Nephron progenitor cell (in vitro differentiated cells): ENCODE results near the gene AFG1L.

Experiments used
- DNase-seq: peaks from one replicate; pipeline ENCODE4 v3.0.0; 2021
- H3K27ac Mint-ChIP-seq: 2 replicates; pipeline ENCODE4 v1.8.0; 2021; ENCODE audit warnings: mild to moderate bottlenecking, moderate library complexity, mixed read lengths
- H3K27me3 Mint-ChIP-seq: 2 replicates; pipeline ENCODE4 v1.8.0; 2021; ENCODE audit warnings: mild to moderate bottlenecking, low read depth, mixed read lengths; ENCODE audit not compliant: poor library complexity
- H3K36me3 Mint-ChIP-seq: 2 replicates; pipeline ENCODE4 v1.8.0; 2021; ENCODE audit warnings: low read depth, mixed read lengths
- H3K4me1 Mint-ChIP-seq: 2 replicates; pipeline ENCODE4 v1.8.0; 2021; ENCODE audit warnings: mixed read lengths
- H3K4me3 Mint-ChIP-seq: 2 replicates; pipeline ENCODE4 v1.8.0; 2021; ENCODE audit warnings: mild to moderate bottlenecking, moderate library complexity, mixed read lengths
- H3K9me3 Mint-ChIP-seq: 2 replicates; pipeline ENCODE4 v1.8.0; 2021; ENCODE audit warnings: mild to moderate bottlenecking, moderate library complexity, mixed read lengths
- TF ChIP-seq, protein P1 (sequence below): fragments of 200-600 bp; sonication (generic); IDR thresholded peaks from 2 replicates; pipeline ENCODE4 v1.5.0; 2021; ENCODE audit warnings: antibody characterized with exemption

Gene AFG1L

DNA sequence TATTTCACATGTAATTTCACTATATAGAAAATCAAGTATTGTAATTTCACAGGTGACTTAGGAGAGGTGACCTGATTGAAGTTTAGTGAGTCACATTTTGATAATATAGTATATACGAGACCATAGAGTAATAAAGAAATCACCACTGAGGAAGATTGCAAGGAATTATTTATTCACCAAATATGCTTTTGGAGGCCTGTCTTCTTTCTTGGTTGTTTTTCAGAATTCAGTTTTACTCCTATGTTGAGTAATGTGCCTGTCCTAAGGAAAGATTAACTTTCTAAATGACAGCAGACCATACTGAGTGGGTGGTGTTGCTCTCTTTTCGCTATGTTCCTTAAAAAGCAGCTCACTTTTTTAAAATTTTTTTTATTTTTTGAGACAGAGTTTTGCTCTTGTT, 178.3 kb downstream of the AFG1L start:
- H3K27me3 Mint-ChIP-seq, result peaks cover 11% of the 10 kb centered on the region
- H3K9me3 Mint-ChIP-seq, result no peaks in the 10 kb centered on the region
- DNase-seq, result no peak
- H3K4me1 Mint-ChIP-seq, result no peaks in the 10 kb centered on the region
- no peak overlapping the region for H3K27ac Mint-ChIP-seq
- no peak overlapping the region for H3K4me3 Mint-ChIP-seq
- peaks cover 6% of the 10 kb centered on the region for H3K36me3 Mint-ChIP-seq
- TF ChIP-seq, protein P1, sequence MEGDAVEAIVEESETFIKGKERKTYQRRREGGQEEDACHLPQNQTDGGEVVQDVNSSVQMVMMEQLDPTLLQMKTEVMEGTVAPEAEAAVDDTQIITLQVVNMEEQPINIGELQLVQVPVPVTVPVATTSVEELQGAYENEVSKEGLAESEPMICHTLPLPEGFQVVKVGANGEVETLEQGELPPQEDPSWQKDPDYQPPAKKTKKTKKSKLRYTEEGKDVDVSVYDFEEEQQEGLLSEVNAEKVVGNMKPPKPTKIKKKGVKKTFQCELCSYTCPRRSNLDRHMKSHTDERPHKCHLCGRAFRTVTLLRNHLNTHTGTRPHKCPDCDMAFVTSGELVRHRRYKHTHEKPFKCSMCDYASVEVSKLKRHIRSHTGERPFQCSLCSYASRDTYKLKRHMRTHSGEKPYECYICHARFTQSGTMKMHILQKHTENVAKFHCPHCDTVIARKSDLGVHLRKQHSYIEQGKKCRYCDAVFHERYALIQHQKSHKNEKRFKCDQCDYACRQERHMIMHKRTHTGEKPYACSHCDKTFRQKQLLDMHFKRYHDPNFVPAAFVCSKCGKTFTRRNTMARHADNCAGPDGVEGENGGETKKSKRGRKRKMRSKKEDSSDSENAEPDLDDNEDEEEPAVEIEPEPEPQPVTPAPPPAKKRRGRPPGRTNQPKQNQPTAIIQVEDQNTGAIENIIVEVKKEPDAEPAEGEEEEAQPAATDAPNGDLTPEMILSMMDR, result no peak

DNA sequence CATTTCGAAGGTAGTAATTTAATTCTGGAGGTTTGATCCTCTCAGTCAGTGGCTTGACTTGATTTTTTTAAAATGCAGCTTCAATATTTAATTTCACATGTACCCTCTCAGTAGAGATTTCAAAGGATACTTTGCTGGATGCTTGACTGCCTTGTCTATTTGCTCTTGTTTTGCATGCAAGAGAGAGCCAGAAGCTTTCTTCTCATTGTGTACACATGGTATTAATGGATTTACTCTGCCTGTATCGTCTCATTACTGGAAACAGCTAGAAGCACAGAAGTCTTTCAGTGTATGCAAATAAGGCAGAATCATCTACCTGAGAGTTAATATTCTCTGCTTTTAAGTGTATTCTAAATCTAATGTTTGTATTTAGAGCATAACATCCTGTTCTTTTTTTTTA, 181.5 kb downstream of the AFG1L start:
- TF ChIP-seq, protein P1, result no peak
- peaks cover 16% of the 10 kb centered on the region for H3K36me3 Mint-ChIP-seq
- DNase-seq, result no peak
- H3K4me3 Mint-ChIP-seq, result no peak overlapping the region
- H3K9me3 Mint-ChIP-seq, result no peaks in the 10 kb centered on the region
- H3K27me3 Mint-ChIP-seq, result peaks cover 7% of the 10 kb centered on the region
- H3K27ac Mint-ChIP-seq, result no peak overlapping the region
- no peaks in the 10 kb centered on the region for H3K4me1 Mint-ChIP-seq

DNA sequence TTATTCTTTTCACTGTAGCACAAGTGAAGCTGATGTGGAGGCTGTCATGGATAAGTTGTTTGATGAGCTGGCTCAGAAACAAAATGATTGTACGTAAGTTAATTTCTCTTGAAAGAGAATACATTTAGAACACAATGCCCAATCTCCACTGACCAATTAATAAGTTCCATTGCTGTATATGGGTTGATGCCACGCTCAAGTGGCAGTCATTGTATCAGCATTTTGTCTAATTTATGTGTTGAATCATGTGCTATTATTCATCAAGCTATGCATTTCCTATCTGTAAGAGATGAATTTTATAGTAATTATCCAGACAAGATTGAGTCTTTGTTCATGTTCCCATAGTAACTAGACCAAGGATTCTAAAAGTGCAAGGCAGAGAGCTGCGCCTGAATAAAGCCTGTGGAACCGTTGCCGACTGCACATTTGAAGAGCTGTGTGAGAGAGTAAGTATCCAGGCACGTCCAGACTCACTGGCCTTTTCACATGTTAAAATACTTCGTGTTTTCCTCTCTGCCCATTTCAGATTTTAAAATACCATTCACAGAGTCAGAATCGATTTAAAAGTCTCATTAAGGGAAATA, 182.1 kb downstream of the AFG1L start:
- peaks cover 7% of the 10 kb centered on the region for H3K27me3 Mint-ChIP-seq
- no peaks in the 10 kb centered on the region for H3K9me3 Mint-ChIP-seq
- peaks cover 16% of the 10 kb centered on the region for H3K36me3 Mint-ChIP-seq
- no peak overlapping the region for H3K4me3 Mint-ChIP-seq
- TF ChIP-seq, protein P1, result no peak
- DNase-seq, result no peak
- H3K4me1 Mint-ChIP-seq, result no peaks in the 10 kb centered on the region
- no peak overlapping the region for H3K27ac Mint-ChIP-seq

DNA sequence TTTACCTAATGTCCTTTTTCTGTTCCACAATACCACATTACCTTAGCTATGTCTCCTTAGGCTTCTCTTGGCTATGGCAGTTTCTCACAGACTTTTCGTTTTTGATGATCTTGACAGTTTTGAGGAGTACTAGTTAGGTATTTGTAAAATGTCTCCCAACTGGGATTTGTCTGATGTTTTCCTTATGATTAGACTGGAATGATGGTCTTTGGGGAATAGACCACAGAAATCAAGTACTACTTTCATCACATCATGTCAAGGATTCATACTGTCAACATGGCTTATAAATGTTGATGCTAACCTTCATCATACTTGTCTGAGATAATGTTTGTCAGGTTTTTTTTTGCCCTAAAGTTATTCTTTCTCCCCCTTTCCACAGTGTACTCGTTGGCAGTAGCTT, 187.7 kb downstream of the AFG1L start:
- Mint-ChIP-seq H3K9me3 (no peaks in the 10 kb centered on the region), H3K4me3 (no peak overlapping the region), H3K36me3 (peaks cover 14% of the 10 kb centered on the region), H3K4me1 (no peaks in the 10 kb centered on the region), H3K27ac (no peak overlapping the region), H3K27me3 (peaks cover 4% of the 10 kb centered on the region)
- no peak for DNase-seq
- TF ChIP-seq, protein P1, result no peak

DNA sequence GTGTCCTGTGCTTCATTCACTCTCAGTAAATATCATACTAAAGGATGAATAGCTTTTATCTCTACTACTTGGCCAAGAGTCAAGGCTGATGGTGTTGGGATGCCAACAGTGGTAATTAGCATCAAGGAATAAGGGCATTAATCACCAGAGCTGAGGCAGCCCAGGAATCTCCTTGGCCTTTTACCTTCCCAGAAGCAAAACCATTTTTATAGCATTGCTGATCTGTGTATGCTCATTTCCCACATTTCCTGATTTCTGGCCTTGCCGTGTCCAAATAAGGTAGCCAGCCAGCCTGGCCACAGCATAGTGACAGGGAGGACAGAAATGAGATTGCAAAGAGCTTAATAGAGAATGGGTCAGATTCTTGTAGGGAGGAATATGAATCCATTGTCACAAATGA, 189.2 kb downstream of the AFG1L start:
- Mint-ChIP-seq H3K27me3 (no peaks in the 10 kb centered on the region), H3K9me3 (no peaks in the 10 kb centered on the region), H3K36me3 (peaks cover 9% of the 10 kb centered on the region), H3K4me1 (no peaks in the 10 kb centered on the region), H3K27ac (no peak overlapping the region), H3K4me3 (no peak overlapping the region)
- DNase-seq, result no peak
- TF ChIP-seq, protein P1, result no peak

DNA sequence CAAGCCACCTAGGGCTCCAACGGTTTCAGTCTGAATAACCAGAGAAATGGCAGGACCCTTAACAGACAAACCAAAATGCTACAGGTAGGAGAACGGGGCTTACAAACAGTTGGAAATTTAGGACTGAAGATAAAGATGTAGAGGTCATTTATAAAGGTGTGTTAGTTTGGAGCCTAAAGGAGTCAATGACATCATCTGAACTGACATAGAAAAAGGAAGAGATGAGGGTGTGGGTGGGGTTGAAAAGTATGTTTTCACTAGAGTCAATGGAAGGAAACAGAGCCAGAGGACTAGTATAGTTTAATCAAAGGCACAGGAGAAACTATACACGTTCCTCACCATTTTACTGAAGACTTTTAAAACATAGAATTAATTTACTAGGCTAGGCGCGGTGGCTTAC, 194.8 kb downstream of the AFG1L start:
- Mint-ChIP-seq H3K9me3 (no peaks in the 10 kb centered on the region), H3K27ac (no peak overlapping the region), H3K4me3 (no peak overlapping the region), H3K36me3 (no peaks in the 10 kb centered on the region), H3K4me1 (no peaks in the 10 kb centered on the region), H3K27me3 (peaks cover 7% of the 10 kb centered on the region)
- DNase-seq, result no peak
- TF ChIP-seq, protein P1, result no peak
